RPMI8226 (cell line): Measurements from ENCODE around the gene AMZ1.

ENCODE experiments used
- DNase-seq: peaks from one replicate; pipeline ENCODE4 v3.0.0-alpha.2; 2015

Gene AMZ1

GRCh38 chr7:2757361-2757903 is 69.4 kb downstream of the AMZ1 start:
- DNase-seq, result peak; percentile 92

GRCh38 chr7:2757904-2758672 is 70.1 kb downstream of the AMZ1 start:
- peak; percentile 90 for DNase-seq

GRCh38 chr7:2758673-2759616 is 70.9 kb downstream of the AMZ1 start:
- peak; percentile 15 for DNase-seq

GRCh38 chr7:2759736-2760097 is 71.7 kb downstream of the AMZ1 start:
- peak; percentile 66 for DNase-seq

GRCh38 chr7:2760098-2760889 is 72.3 kb downstream of the AMZ1 start:
- DNase-seq, result peak; percentile 67

GRCh38 chr7:2761131-2761624 is 73.2 kb downstream of the AMZ1 start:
- no peak for DNase-seq

GRCh38 chr7:2761801-2762497 is 73.9 kb downstream of the AMZ1 start:
- no peak for DNase-seq

GRCh38 chr7:2763597-2763996 is 75.6 kb downstream of the AMZ1 start:
- DNase-seq, result no peak

GRCh38 chr7:2764621-2765020 is 76.6 kb downstream of the AMZ1 start:
- DNase-seq, result no peak
